A673 (cell line): ENCODE measurements around the gene GARNL3. TPM values are rescaled to one million over a fixed set of nuclear protein-coding genes. Genes with fewer than 3 reads are reported as not detected.

ENCODE experiments used
- BruUV-seq: library from RNA; stranded (reverse); fragments of 400-500 nt; replicated peaks from 2 replicates; lab custom pipeline; 2021; lab: Mats Ljungman, UMichigan
- CTCF ChIA-PET: fragments of 300-600 bp; sonication (Branson Sonifier 250); formaldehyde crosslinking; loops from one replicate; lab custom pipeline; 2022; ENCODE audit warnings: antibody characterized with exemption; lab: Charles Lee
- POLR2A ChIA-PET: fragments of 300-600 bp; sonication (Branson Sonifier 250); formaldehyde crosslinking; loops from one replicate; lab custom pipeline; 2022; ENCODE audit warnings: antibody characterized with exemption; ENCODE audit not compliant: low non-redundant PET; lab: Charles Lee
- DNase-seq: peaks from one replicate; pipeline ENCODE4 v3.0.0-alpha.2; 2015; ENCODE audit warnings: low spot score
- H3K27ac ChIP-seq: fragments of 200-600 bp; sonication (generic); 2 replicates; pipeline ENCODE4 v1.5.1; 2016; ENCODE audit warnings: mixed run types, low read depth, mild to moderate bottlenecking, mixed read lengths, antibody characterized with exemption, low read length; ENCODE audit not compliant: poor library complexity, severe bottlenecking
- H3K27me3 ChIP-seq: fragments of 200-600 bp; sonication (generic); replicated peaks from 2 replicates; pipeline ENCODE4 v1.6.1; 2017; ENCODE audit warnings: mixed run types, low read depth, mild to moderate bottlenecking, mixed read lengths, antibody characterized with exemption, low read length; ENCODE audit not compliant: insufficient read depth, poor library complexity
- H3K36me3 ChIP-seq: fragments of 200-600 bp; sonication (generic); 2 replicates; pipeline ENCODE4 v1.6.1; 2016; ENCODE audit warnings: mixed run types, mild to moderate bottlenecking, mixed read lengths, antibody characterized with exemption, low read length; ENCODE audit not compliant: insufficient read depth, poor library complexity, severe bottlenecking
- H3K4me1 ChIP-seq: fragments of 200-600 bp; sonication (generic); 2 replicates; pipeline ENCODE4 v1.6.1; 2017; ENCODE audit warnings: mixed run types, mild to moderate bottlenecking, mixed read lengths, antibody characterized with exemption, low read length; ENCODE audit not compliant: insufficient read depth, poor library complexity, severe bottlenecking
- H3K4me3 ChIP-seq: fragments of 200-600 bp; sonication (generic); 2 replicates; pipeline ENCODE4 v1.5.1; 2016; ENCODE audit warnings: low read depth, mixed run types, mild to moderate bottlenecking, mixed read lengths, low read length; ENCODE audit not compliant: poor library complexity, severe bottlenecking
- H3K9me3 ChIP-seq: fragments of 200-600 bp; sonication (generic); 2 replicates; pipeline ENCODE4 v1.6.1; 2016; ENCODE audit warnings: mixed run types, low read depth, mild to moderate bottlenecking, mixed read lengths, antibody characterized with exemption, low read length; ENCODE audit not compliant: poor library complexity, severe bottlenecking
- EZH2 ChIP-seq: fragments of 200-600 bp; sonication (generic); IDR thresholded peaks from 2 replicates; pipeline ENCODE4 v1.6.1; 2017; ENCODE audit warnings: borderline replicate concordance, low read depth, mild to moderate bottlenecking, mixed read lengths, antibody characterized with exemption, low read length; ENCODE audit not compliant: poor library complexity, severe bottlenecking
- intact Hi-C: fragments of 100-400 bp; cut with micrococcal nuclease; formaldehyde crosslinking; loops from one replicate; pipeline ENCODE4 v1.10.0; 2022; ENCODE audit not compliant: unreplicated experiment
- total RNA-seq: library from RNA; stranded (reverse); gene quantifications from 2 replicates; pipeline ENCODE4 v1.2.3, GENCODE V29; 2021
- TF ChIP-seq, protein P1 (sequence below): fragments of 300-800, 200-600 bp; sonication (generic); conservative IDR thresholded peaks from 2 replicates; pipeline ENCODE4 v1.5.1; 2017; ENCODE audit warnings: low read depth, mild to moderate bottlenecking, antibody characterized with exemption, low read length, moderate library complexity, mixed read lengths

The GARNL3 gene
- total RNA-seq, 1 experiment from 2014 or later, result 7.8 TPM

- Histone ChIP-seq H3K9me3 (no peaks in the 10 kb centered on the region), H3K4me3 (no peak overlapping the region), H3K27ac (no peak overlapping the region), H3K4me1 (no peaks in the 10 kb centered on the region), H3K27me3 (no peaks in the 10 kb centered on the region), H3K36me3 (no peaks in the 10 kb centered on the region)
- BruUV-seq, result no TSS peak
- TF ChIP-seq, protein P1, sequence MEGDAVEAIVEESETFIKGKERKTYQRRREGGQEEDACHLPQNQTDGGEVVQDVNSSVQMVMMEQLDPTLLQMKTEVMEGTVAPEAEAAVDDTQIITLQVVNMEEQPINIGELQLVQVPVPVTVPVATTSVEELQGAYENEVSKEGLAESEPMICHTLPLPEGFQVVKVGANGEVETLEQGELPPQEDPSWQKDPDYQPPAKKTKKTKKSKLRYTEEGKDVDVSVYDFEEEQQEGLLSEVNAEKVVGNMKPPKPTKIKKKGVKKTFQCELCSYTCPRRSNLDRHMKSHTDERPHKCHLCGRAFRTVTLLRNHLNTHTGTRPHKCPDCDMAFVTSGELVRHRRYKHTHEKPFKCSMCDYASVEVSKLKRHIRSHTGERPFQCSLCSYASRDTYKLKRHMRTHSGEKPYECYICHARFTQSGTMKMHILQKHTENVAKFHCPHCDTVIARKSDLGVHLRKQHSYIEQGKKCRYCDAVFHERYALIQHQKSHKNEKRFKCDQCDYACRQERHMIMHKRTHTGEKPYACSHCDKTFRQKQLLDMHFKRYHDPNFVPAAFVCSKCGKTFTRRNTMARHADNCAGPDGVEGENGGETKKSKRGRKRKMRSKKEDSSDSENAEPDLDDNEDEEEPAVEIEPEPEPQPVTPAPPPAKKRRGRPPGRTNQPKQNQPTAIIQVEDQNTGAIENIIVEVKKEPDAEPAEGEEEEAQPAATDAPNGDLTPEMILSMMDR, result no peak
- no peak for TF ChIP-seq EZH2
- intact Hi-C loops, result no loop called here
- POLR2A ChIA-PET, result no interaction called here
- no peak for DNase-seq
- CTCF ChIA-PET, result no interaction called here
Observed at GRCh38 chr9:127290561-127291065, 26.0 kb downstream of the GARNL3 start.

GRCh38 chr9:127291246-127291778 lies 26.7 kb downstream of the GARNL3 start:
- TF ChIP-seq EZH2, result no peak
- TF ChIP-seq, protein P1, result no peak
- intact Hi-C loops, result no loop called here
- Histone ChIP-seq H3K27ac (no peak overlapping the region), H3K4me3 (no peak overlapping the region), H3K9me3 (no peaks in the 10 kb centered on the region), H3K4me1 (no peaks in the 10 kb centered on the region), H3K27me3 (no peaks in the 10 kb centered on the region), H3K36me3 (no peaks in the 10 kb centered on the region)
- DNase-seq, result no peak
- ChIA-PET POLR2A (no interaction called here), CTCF (no interaction called here)
- no TSS peak for BruUV-seq

DNA sequence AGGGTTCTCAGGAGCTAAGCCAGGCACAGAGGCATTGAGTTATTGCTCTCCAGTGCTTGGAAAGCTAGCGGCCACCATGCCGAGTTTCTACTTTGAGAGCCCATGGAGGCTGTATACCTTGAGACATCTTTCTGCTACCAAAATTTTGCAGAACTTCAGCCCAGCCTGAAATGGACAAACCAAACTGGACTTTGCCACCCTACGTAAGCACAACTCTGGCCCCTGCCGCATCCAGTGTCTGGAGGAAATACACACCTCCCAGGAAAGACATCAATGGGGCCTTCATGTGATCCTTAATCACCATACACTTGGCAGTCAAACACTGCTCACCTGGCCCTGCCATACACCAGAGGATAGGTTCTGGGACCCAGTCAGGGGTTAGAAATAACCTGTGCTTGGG lies 27.8 kb downstream of the GARNL3 start:
- ChIA-PET POLR2A (no interaction called here), CTCF (no interaction called here)
- no peak for DNase-seq

More for the DNA sequence above, 27.8 kb downstream of the GARNL3 start:
- no peaks in the 10 kb centered on the region for H3K36me3 ChIP-seq
- TF ChIP-seq, protein P1, result no peak
- TF ChIP-seq EZH2, result no peak
- H3K4me1 ChIP-seq, result no peaks in the 10 kb centered on the region
- H3K9me3 ChIP-seq, result no peaks in the 10 kb centered on the region
- no peak overlapping the region for H3K27ac ChIP-seq
- no peaks in the 10 kb centered on the region for H3K27me3 ChIP-seq
- intact Hi-C loops, result no loop called here
- no TSS peak for BruUV-seq
- H3K4me3 ChIP-seq, result no peak overlapping the region
